Upper lobe of left lung (tissue), 6 donors: ENCODE results near the gene FER. TPM values are rescaled to one million over a fixed set of nuclear protein-coding genes. Genes with fewer than 3 reads are reported as not detected.

ENCODE experiments used
- ATAC-seq, 2 donors: fragments of 200-7000 bp; cut with Tn5 transposase; one replicate each; pipeline ENCODE4 v1.9.1; 2022; ENCODE audit warnings: mild to moderate bottlenecking in 2 of 2, moderate library complexity in 2 of 2; ENCODE audit not compliant: low FRiP score in 2 of 2
- DNase-seq, 2 donors: peaks; one replicate each; pipeline ENCODE4 v3.0.0-alpha.2; 2019 to 2020
- H3K27ac ChIP-seq, 4 donors: fragments of 200-600 bp; sonication (generic); one replicate each; pipeline ENCODE4 v1.5.1; 2016 to 2019
- H3K27me3 ChIP-seq, 4 donors: fragments of 200-600 bp; sonication (generic); one replicate each; pipeline ENCODE4 v1.5.1; 2017 to 2019
- H3K36me3 ChIP-seq, 4 donors: fragments of 200-600 bp; sonication (generic); one replicate each; pipeline ENCODE4 v1.5.1; 2016 to 2019
- H3K4me1 ChIP-seq, 4 donors: fragments of 200-600 bp; sonication (generic); one replicate each; pipeline ENCODE4 v1.5.1; 2018 to 2019
- H3K4me3 ChIP-seq, 4 donors: fragments of 200-600 bp; sonication (generic); one replicate each; pipeline ENCODE4 v1.5.1; 2017 to 2019; ENCODE audit warnings: mild to moderate bottlenecking in 2 of 4, moderate library complexity in 1 of 4
- H3K9me3 ChIP-seq, 4 donors: fragments of 200-600 bp; sonication (generic); one replicate each; pipeline ENCODE4 v1.5.1; 2018 to 2019
- EP300 ChIP-seq, 4 donors: sonication (generic); formaldehyde crosslinking; IDR thresholded peaks; one replicate each; pipeline ENCODE4 v1.5.1; 2017; ENCODE audit warnings: antibody characterized with exemption in 4 of 4, control low read depth in 2 of 4
- POLR2A ChIP-seq, 4 donors: fragments of 450-650 bp; IDR thresholded peaks; one replicate each; pipeline ENCODE4 v1.5.1; 2016 to 2017; ENCODE audit warnings: antibody characterized with exemption in 4 of 4, mild to moderate bottlenecking in 2 of 4
- POLR2AphosphoS5 ChIP-seq, 2 donors: sonication (generic); formaldehyde crosslinking; IDR thresholded peaks; one replicate each; pipeline ENCODE4 v1.5.1; 2017; ENCODE audit warnings: antibody characterized with exemption in 2 of 2
- WGBS, 2 donors: methylation state at CpG; one replicate each; pipeline ENCODE4 v1.1.5; 2017 to 2018; 5-methylcytosine and 5-hydroxymethylcytosine counted together
- total RNA-seq, 6 donors: library from RNA; depleted of rRNA in 4 of 6; stranded (reverse); fragments of >200 nt in 4 of 6; gene quantifications; one replicate each; pipeline versions ENCODE4 v1.1.0 to v1.2.1, GENCODE V29; 2016 to 2021
- TF ChIP-seq, protein P1 (sequence below), 6 experiments: fragments of 450-650 bp in 4 of 6; fragments of 200-600 bp in 2 of 6; sonication (generic) in 2 of 6; IDR thresholded peaks; one replicate each; pipeline ENCODE4 v1.5.1; 2016 to 2019; ENCODE audit warnings: antibody characterized with exemption in 6 of 6
- donor health status: DM: no; HTN: no; CAD: no; lungs with moderate emphysema.
- donor health status: DM: no; HTN: yes; CAD: no; lungs with severe emphysema.

Gene FER
- total RNA-seq, 6 donors from 2014 or later = 17.6 to 55.5 (median 27.9) TPM

DNA sequence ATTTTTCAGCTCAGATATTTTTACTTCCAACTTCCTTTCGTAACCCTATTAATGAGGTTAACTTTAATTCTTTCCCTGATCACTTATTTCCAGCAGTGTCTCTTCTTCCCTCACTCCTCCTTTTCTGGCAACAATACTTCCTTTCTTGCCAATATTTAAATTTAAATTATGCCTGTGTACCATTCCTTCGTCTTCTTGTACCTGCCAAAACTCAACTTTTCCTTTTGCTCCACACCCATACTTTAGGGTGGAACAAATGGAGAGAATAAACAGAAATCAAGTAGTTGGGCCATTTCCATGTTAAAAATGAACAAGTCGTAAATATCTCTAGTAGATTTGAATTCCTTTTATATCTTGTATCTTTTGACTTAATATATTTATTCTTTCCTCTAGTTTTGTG lies 66.0 kb downstream of the FER start:
- Histone ChIP-seq H3K36me3 (peaks cover 0 to 3% (median 0%) of the 10 kb centered on the region in 4 donors), H3K9me3 (no peaks in the 10 kb centered on the region), H3K27ac (no peak overlapping the region), H3K4me1 (no peaks in the 10 kb centered on the region), H3K27me3 (no peaks in the 10 kb centered on the region), H3K4me3 (no peak overlapping the region)
- no peak for ATAC-seq
- 63 to 66% methylated on average over 3 of the region's 3 CpGs for WGBS, 2 donors
- TF ChIP-seq POLR2AphosphoS5 (IDR thresholded peaks at IDR 0.05) = no peak
- no peak for TF ChIP-seq POLR2A (IDR thresholded peaks at IDR 0.05)
- TF ChIP-seq, protein P1, sequence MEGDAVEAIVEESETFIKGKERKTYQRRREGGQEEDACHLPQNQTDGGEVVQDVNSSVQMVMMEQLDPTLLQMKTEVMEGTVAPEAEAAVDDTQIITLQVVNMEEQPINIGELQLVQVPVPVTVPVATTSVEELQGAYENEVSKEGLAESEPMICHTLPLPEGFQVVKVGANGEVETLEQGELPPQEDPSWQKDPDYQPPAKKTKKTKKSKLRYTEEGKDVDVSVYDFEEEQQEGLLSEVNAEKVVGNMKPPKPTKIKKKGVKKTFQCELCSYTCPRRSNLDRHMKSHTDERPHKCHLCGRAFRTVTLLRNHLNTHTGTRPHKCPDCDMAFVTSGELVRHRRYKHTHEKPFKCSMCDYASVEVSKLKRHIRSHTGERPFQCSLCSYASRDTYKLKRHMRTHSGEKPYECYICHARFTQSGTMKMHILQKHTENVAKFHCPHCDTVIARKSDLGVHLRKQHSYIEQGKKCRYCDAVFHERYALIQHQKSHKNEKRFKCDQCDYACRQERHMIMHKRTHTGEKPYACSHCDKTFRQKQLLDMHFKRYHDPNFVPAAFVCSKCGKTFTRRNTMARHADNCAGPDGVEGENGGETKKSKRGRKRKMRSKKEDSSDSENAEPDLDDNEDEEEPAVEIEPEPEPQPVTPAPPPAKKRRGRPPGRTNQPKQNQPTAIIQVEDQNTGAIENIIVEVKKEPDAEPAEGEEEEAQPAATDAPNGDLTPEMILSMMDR (IDR thresholded peaks at IDR 0.05) = no peak
- TF ChIP-seq EP300 (IDR thresholded peaks at IDR 0.05) = no peak
- DNase-seq = no peak

DNA sequence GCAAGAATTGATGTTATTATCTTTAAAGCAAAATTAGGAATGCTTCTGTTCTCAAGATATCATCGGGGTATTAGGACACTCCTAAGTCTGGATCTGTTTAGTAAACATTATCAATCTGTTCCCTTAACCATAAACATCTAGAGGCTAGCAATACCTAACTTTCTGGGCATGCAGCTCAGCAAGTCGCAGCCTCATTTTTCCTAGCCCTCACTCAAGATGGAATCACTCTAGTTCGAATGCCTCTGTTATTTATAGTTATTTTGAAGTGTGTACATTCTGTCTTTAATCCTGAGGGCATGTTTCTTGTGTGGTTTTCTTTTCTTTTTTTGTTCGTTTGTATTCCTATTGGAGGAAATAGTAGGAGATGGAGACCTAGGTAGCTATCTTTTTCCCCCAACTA lies 66.9 kb downstream of the FER start:
- H3K4me3 ChIP-seq = no peak overlapping the region
- no peaks in the 10 kb centered on the region for H3K27me3 ChIP-seq
- H3K4me1 ChIP-seq = no peaks in the 10 kb centered on the region
- no peaks in the 10 kb centered on the region for H3K9me3 ChIP-seq
- H3K27ac ChIP-seq = no peak overlapping the region
- DNase-seq (no peak), ATAC-seq (no peak)
- TF ChIP-seq POLR2AphosphoS5 (IDR thresholded peaks at IDR 0.05) (no peak), EP300 (IDR thresholded peaks at IDR 0.05) (no peak), POLR2A (IDR thresholded peaks at IDR 0.05) (no peak)
- TF ChIP-seq, protein P1 (IDR thresholded peaks at IDR 0.05) = no peak
- peaks cover 0 to 1% (median 0%) of the 10 kb centered on the region in 4 donors for H3K36me3 ChIP-seq
- 52 to 64% methylated on average over 4 of the region's 4 CpGs for WGBS, 2 donors

DNA sequence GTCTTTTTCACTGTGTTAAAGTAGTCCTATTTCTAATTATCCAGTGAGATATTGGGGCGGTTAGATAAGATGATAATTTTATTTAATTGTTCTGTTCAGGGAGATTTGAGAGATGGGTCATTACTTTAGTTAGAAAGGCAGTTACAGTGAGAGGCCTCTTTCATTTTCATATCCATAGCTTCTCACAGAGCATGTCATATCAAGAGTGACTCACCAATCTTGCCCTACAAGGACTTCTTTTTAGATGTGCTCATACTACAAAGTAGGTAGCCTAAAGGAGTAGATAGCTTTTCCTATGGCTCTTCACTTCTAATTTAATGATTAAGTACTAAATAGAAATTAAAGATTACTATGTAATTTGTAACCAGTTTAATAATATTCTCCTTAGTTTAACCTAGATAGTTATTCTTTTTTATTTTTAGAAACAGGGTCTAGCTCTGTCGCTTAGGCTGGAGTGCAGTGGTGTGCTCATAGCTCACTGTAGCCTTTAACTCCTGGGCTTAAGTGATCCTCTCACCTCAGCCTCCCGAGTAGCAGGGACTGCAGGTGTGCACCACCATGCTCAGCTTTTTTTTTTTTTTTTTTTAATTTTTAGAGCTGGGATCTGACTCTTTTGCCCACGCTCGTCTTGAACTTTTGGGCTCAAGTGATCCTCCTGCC lies 71.0 kb downstream of the FER start:
- no peaks in the 10 kb centered on the region for H3K27me3 ChIP-seq
- TF ChIP-seq EP300 (IDR thresholded peaks at IDR 0.05) (no peak), POLR2AphosphoS5 (IDR thresholded peaks at IDR 0.05) (no peak), POLR2A (IDR thresholded peaks at IDR 0.05) (no peak)
- TF ChIP-seq, protein P1 (IDR thresholded peaks at IDR 0.05) = no peak
- ATAC-seq = no peak
- 94 to 95% methylated on average over 5 of the region's 5 CpGs for WGBS, 2 donors
- no peak overlapping the region for H3K27ac ChIP-seq
- H3K4me3 ChIP-seq = no peak overlapping the region
- H3K36me3 ChIP-seq = no peaks in the 10 kb centered on the region
- no peak for DNase-seq
- no peaks in the 10 kb centered on the region for H3K9me3 ChIP-seq
- H3K4me1 ChIP-seq = no peaks in the 10 kb centered on the region

DNA sequence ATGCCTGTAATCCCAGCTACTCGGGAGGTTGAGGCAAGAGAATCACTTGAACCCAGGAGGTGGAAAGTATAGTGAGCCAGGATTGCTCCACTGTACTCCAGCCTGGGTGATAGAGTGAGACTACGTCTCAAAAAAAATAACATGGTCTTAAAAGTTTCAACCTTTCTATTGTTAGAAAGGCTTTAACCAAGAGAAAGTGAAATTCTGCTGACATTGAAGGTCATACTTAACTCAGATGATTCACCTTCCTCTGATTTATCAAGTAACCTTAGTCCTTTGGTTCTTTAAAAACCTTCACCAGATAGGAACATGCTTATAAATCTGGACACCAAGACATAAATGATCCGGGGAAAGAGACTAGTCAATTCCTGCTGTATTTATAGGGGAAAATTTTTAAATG lies 73.3 kb downstream of the FER start:
- no peaks in the 10 kb centered on the region for H3K4me1 ChIP-seq
- H3K4me3 ChIP-seq = no peak overlapping the region
- ATAC-seq (no peak), DNase-seq (no peak)
- WGBS, 2 donors = 93 to 97% methylated on average over 3 of the region's 3 CpGs
- no peaks in the 10 kb centered on the region for H3K36me3 ChIP-seq
- no peak for TF ChIP-seq EP300 (IDR thresholded peaks at IDR 0.05)
- H3K9me3 ChIP-seq = no peaks in the 10 kb centered on the region
- no peaks in the 10 kb centered on the region for H3K27me3 ChIP-seq
- no peak overlapping the region for H3K27ac ChIP-seq

DNA sequence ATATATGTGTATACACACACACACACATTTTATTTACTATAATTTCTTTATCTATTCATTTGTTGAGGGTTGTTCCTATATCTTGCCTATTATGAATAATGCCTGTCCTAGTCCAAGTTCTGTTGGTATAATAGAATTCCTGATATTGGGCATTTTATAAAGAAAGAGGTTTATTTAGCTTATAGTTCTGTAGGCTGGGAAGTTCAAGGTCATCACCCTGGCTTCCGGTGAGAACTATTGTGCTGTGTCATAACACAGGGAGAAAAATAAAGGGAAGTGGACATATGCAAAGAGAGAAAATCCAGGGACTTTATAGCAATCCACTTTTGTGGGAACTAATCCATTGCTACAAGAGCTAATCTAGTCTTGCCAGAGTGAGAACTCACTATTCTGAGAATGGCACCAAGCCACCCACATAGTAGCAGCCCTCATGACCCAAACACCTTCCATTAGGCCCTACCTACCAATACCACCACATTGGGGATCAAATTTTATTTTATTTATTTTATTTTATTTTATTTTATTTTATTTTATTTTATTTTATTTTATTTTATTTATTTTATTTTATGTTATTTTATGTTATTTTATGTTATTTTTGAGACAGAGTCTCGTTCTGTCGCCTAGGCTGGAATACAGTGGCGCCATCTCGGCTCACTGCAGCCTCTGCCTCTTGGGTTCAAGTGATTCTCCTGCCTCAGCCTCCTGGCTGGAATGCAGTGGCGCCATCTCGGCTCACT lies 74.7 kb downstream of the FER start:
- H3K27ac ChIP-seq = no peak overlapping the region
- H3K27me3 ChIP-seq = no peaks in the 10 kb centered on the region
- ATAC-seq (no peak), DNase-seq (peak in 1 of 2 donors; percentile 4)
- WGBS, 2 donors = 87 to 98% methylated on average over 7 of the region's 7 CpGs
- TF ChIP-seq POLR2A (IDR thresholded peaks at IDR 0.05) = no peak
- TF ChIP-seq POLR2AphosphoS5 (IDR thresholded peaks at IDR 0.05) = no peak
- no peak for TF ChIP-seq EP300 (IDR thresholded peaks at IDR 0.05)
- TF ChIP-seq, protein P1 (IDR thresholded peaks at IDR 0.05) = no peak
- H3K4me3 ChIP-seq = no peak overlapping the region
- H3K36me3 ChIP-seq = no peaks in the 10 kb centered on the region
- no peaks in the 10 kb centered on the region for H3K4me1 ChIP-seq
- no peaks in the 10 kb centered on the region for H3K9me3 ChIP-seq
